Breast epithelium (tissue), 3 donors: ENCODE results near the gene OR2AG2.

Source experiments
- CTCF ChIP-seq, 3 donors: fragments of 450-650 bp; IDR thresholded peaks; one replicate each; pipeline ENCODE4 v1.5.1; 2016 to 2017; ENCODE audit warnings: antibody characterized with exemption in 3 of 3, mild to moderate bottlenecking in 3 of 3, moderate library complexity in 3 of 3
- POLR2AphosphoS5 ChIP-seq, 3 donors: sonication (generic); formaldehyde crosslinking; IDR thresholded peaks; one replicate each; pipeline ENCODE4 v1.6.1; 2017; ENCODE audit warnings: antibody characterized with exemption in 3 of 3

GRCh38 chr11:6818967-6819366, 47.2 kb upstream of the OR2AG2 start:
- TF ChIP-seq CTCF (IDR thresholded peaks at IDR 0.05) (no peak), POLR2AphosphoS5 (IDR thresholded peaks at IDR 0.05) (no peak)
